ENCODE data around the gene RALB.

DNA sequence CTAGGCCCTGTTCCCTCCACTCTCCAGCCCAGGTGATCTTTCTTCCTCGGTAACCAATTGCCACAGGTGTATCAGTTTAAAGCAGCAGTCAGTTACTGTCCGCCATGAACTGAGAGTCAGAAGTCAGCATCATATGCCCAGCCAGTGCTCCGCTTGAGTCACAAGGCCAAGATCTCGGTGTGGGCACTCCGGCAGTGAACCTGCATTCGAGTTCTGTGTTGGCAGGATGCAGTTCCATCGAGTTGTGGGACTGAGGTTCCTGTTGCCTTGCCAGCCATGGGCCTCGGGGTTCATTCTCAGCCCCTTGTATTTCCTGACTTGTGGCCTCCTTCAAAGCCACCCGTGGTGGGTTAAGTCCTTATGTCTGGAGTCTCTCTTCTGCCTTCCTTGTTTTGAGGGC lies 26.3 kb upstream of the RALB start:
- TF ChIP-seq EZH2 (IDR thresholded peaks at IDR 0.05) = no peak
- no peak for TF ChIP-seq POLR2AphosphoS5 (IDR thresholded peaks at IDR 0.05; ENCODE audit: borderline replicate concordance, low read depth, low read length)
- no peak for TF ChIP-seq FOXP2 (optimal IDR thresholded peaks at IDR 0.05; ENCODE audit: control extremely low read depth, extremely low read length, insufficient read depth)

All from SK-N-MC (cell line).